GM12801 (cell line): ENCODE results near the gene OSBPL8.

ENCODE experiments used
- TF ChIP-seq, protein P1 (sequence below): IDR thresholded peaks from one replicate; pipeline ENCODE4 v1.5.1; 2011; ENCODE audit warnings: control low read depth; ENCODE audit not compliant: insufficient read length; ENCODE audit errors: extremely low read depth

The OSBPL8 gene

DNA sequence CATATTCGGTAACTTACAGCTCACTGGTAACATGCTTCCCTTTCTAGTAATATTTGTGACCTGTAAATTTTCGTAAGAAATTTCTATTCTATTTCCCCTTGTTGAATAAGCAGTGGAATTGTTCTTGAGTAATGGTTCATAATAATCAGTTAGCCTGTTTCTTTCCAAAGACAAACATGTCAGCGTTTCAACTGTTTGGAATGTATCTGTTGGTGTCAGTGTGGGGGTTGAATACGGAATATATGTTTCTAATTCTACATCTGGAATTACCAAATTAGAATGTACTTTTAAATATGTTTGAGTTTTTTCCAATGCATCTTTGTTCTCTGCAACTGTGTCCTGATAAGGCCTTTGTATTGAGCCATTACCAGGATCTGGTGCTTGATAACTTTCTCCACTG, 213.3 kb downstream of the OSBPL8 start:
- TF ChIP-seq, protein P1, sequence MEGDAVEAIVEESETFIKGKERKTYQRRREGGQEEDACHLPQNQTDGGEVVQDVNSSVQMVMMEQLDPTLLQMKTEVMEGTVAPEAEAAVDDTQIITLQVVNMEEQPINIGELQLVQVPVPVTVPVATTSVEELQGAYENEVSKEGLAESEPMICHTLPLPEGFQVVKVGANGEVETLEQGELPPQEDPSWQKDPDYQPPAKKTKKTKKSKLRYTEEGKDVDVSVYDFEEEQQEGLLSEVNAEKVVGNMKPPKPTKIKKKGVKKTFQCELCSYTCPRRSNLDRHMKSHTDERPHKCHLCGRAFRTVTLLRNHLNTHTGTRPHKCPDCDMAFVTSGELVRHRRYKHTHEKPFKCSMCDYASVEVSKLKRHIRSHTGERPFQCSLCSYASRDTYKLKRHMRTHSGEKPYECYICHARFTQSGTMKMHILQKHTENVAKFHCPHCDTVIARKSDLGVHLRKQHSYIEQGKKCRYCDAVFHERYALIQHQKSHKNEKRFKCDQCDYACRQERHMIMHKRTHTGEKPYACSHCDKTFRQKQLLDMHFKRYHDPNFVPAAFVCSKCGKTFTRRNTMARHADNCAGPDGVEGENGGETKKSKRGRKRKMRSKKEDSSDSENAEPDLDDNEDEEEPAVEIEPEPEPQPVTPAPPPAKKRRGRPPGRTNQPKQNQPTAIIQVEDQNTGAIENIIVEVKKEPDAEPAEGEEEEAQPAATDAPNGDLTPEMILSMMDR, result no peak

DNA sequence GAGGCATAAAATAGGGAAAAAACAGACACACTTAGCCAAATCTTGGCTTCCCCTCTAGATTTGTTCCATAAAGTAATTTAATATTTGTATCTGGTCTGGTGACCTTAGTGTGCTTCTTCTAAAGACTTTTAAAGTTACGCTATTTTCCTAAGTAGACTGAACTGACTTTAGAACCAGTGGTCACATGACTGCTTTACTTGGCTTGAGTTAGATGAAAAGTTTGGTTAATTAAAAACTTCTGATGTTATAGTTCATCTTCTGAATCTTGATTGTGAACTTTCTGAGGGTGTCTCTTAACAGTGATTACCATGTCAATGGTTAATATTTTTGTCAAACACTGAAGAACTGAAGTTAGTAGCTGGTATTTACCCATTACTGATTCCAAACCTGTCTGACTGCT, 214.0 kb downstream of the OSBPL8 start:
- TF ChIP-seq, protein P1, result no peak

DNA sequence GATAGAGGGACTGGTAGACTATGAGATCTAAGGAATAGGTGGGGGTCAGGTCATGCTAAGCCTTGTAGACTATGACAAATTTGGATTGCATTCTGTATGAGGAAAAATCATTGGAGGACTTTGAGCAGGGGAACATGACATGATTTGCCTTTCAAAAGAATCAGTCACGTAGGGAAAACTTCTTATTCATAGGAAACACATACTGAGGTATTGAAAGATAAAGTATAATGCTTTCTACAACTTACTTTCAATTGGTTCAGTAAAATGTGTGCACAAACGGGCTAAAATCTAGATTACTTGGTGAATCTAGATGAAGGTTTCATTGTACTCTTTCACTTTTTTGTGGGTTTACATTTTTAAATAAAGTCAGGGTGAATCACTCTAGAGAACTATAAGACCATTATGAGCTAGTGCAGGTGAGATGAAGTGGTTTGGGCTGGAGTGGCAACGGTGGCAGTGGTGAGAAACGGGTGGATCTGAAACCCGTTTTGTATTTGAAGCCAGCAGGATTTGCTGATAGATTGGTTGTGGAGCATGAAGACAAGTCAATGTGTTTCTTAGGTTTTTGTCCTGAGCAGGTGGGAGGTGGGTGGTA, 218.0 kb downstream of the OSBPL8 start:
- TF ChIP-seq, protein P1, result no peak

DNA sequence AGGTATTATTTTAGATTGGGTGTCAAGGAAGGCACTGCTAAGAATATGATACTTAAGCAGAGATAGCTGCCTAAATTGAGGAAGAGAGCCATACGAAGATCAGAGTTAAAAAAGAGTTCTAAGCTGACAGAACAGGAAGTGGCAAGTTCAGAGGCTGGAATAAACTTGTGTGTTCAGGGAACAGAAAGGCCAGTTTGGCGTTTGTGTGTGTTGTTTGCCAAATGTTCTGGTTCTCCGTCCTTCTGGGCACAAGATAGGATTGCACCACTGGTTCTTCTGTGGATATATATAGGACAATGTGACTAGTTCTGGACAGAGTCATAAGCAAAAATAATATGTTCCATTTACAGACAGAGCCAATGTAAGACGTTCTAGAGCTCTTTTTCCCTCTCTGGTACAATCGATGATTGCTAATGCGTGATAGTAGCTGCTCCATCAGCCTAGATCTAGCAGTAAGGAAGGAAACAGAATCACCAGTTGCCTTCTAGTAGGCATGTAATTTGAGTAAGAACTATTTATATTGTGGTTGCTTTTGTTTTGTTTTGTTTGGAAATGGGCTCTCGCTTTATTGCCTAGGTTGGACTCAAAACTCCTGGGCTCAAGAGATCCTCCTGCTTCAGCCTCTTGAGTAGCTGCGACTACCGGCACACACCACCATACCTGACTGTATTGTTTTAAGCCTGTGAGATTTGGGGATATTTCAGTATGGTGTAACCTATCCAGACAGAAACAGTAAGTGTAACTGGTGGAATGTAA, 218.7 kb downstream of the OSBPL8 start:
- TF ChIP-seq, protein P1, result no peak

GRCh38 chr12:76337583-76337982, 222.0 kb downstream of the OSBPL8 start:
- TF ChIP-seq, protein P1, result no peak

GRCh38 chr12:76332606-76333005, 227.0 kb downstream of the OSBPL8 start:
- TF ChIP-seq, protein P1, result no peak

GRCh38 chr12:76329606-76330005, 230.0 kb downstream of the OSBPL8 start:
- TF ChIP-seq, protein P1, result no peak
